G401 (cell line): ENCODE data around the gene GPSM1. TPM values are rescaled to one million over a fixed set of nuclear protein-coding genes. Genes with fewer than 3 reads are reported as not detected.

ENCODE experiments used
- DNase-seq: peaks from one replicate; pipeline ENCODE4 v3.0.0-alpha.2; 2015; ENCODE audit warnings: low spot score
- in situ Hi-C: cut with HindIII; loops from 2 replicates; pipeline ENCODE4 v1.10.0; 2016; ENCODE audit warnings: low sequenced_read_pairs, mixed read lengths
- total RNA-seq: library from RNA; depleted of rRNA; stranded (reverse); fragments of >200 nt; shearing (Covaris generic); gene quantifications from 2 replicates; pipeline ENCODE4 v1.2.3, GENCODE V29; 2014

Gene GPSM1
- total RNA-seq, 1 experiment from 2014 or later, result 49.1 TPM

GRCh38 chr9:136364942-136365774 is 37.8 kb downstream of the GPSM1 start:
- no peak for DNase-seq
- in situ Hi-C loops, result no loop called here

GRCh38 chr9:136365775-136366222 is 38.5 kb downstream of the GPSM1 start:
- no peak for DNase-seq
- in situ Hi-C loops, result no loop called here

- DNase-seq, result no peak
- in situ Hi-C loops, result no loop called here
These were observed 39.5 kb downstream of the GPSM1 start for GRCh38 chr9:136366826-136367225.

GRCh38 chr9:136367296-136368145 is 40.2 kb downstream of the GPSM1 start:
- in situ Hi-C loops, result no loop called here
- no peak for DNase-seq

GRCh38 chr9:136368190-136368589 is 40.9 kb downstream of the GPSM1 start:
- no peak for DNase-seq

GRCh38 chr9:136370037-136370436 is 42.7 kb downstream of the GPSM1 start:
- in situ Hi-C loops, result no loop called here
- no peak for DNase-seq

More at GRCh38 chr9:136368190-136368589, 40.9 kb downstream of the GPSM1 start:
- in situ Hi-C loops, result no loop called here

GRCh38 chr9:136370687-136371532 is 43.6 kb downstream of the GPSM1 start:
- DNase-seq, result no peak
- in situ Hi-C loops, result no loop called here

- no peak for DNase-seq
- in situ Hi-C loops, result no loop called here
These were observed 44.2 kb downstream of the GPSM1 start for GRCh38 chr9:136371533-136371880.

GRCh38 chr9:136372006-136372405 is 44.7 kb downstream of the GPSM1 start:
- in situ Hi-C loops, result no loop called here
- DNase-seq, result no peak

- no peak for DNase-seq
- in situ Hi-C loops, result no loop called here
These were observed 45.4 kb downstream of the GPSM1 start for GRCh38 chr9:136372561-136373299.

- in situ Hi-C loops, result no loop called here
- peak; percentile 78 for DNase-seq
These were observed 46.2 kb downstream of the GPSM1 start, which contains the start of gene CARD9 for GRCh38 chr9:136373300-136374182. TSS of gene CARD9 (minus strand) at chr9:136373669. CDS start at chr9:136372078, 1,591 bp downstream.

- DNase-seq, result no peak
- in situ Hi-C loops, result no loop called here
These were observed 46.8 kb downstream of the GPSM1 start for GRCh38 chr9:136374183-136374575.

- in situ Hi-C loops, result no loop called here
- DNase-seq, result no peak
These were observed 47.8 kb downstream of the GPSM1 start for GRCh38 chr9:136375096-136375495.

GRCh38 chr9:136376457-136376856 is 49.1 kb downstream of the GPSM1 start:
- no peak for DNase-seq
- in situ Hi-C loops, result no loop called here

- in situ Hi-C loops, result no loop called here
These were observed 50.2 kb downstream of the GPSM1 start for GRCh38 chr9:136377341-136378169.

GRCh38 chr9:136378170-136379002 is 51.0 kb downstream of the GPSM1 start:
- in situ Hi-C loops, result no loop called here
- peak; percentile 58 for DNase-seq

More at GRCh38 chr9:136377341-136378169, 50.2 kb downstream of the GPSM1 start:
- DNase-seq, result no peak
